Prostate gland (tissue), 2 donors: ENCODE data around the gene PDXDC1.
"Not testable (repeated sequence)": the region's sequence is repeated elsewhere in the genome, so short reads cannot be mapped to it uniquely, and the experiment has no call there.

ENCODE experiments used
- CTCF ChIP-seq, 4 experiments: fragments of 200-600 bp in 2 of 4; fragments of 450-650 bp in 2 of 4; sonication (generic) in 2 of 4; IDR thresholded peaks; 1 replicate in 3 of 4; 2 replicates in 1 of 4; pipeline ENCODE4 v1.5.1; 2016 to 2019; ENCODE audit warnings: antibody characterized with exemption in 4 of 4, mild to moderate bottlenecking in 2 of 4, moderate library complexity in 2 of 4
- POLR2A ChIP-seq: fragments of 450-650 bp; IDR thresholded peaks from one replicate; pipeline ENCODE4 v1.6.1; 2016; ENCODE audit warnings: antibody characterized with exemption, mild to moderate bottlenecking

GRCh38 chr16:14930971-14931370, 43.9 kb upstream of the PDXDC1 start:
- not testable (repeated sequence) for TF ChIP-seq CTCF (IDR thresholded peaks at IDR 0.05); POLR2A
